SK-N-SH treated with all-trans-retinoic acid at 6 μM for 48 hours (cell line): Measurements from ENCODE around the gene ITCH.
A peak's percentile ranks its signal among the peaks of the same experiment; 100 is the strongest.

Experiments used
- ATAC-seq: fragments of 200-7000 bp; cut with Tn5 transposase; 3 replicates; pipeline ENCODE4 v1.9.1; 2020; ENCODE audit warnings: mild to moderate bottlenecking, moderate library complexity
- ARNTL ChIP-seq: fragments of 450-650 bp; formaldehyde crosslinking; IDR thresholded peaks from 2 replicates; pipeline ENCODE4 v1.5.0; 2020; ENCODE audit warnings: low read depth, mild to moderate bottlenecking, moderate library complexity, borderline replicate concordance
- BACH2 ChIP-seq: fragments of 250-450 bp; sonication (Bioruptor Pico); IDR thresholded peaks from 2 replicates; pipeline ENCODE4 v1.9.0; 2021; ENCODE audit warnings: mild to moderate bottlenecking, borderline replicate concordance
- CSDC2 ChIP-seq: fragments of 250-450 bp; sonication (Bioruptor Pico); IDR thresholded peaks from 2 replicates; pipeline ENCODE4 v1.5.0; 2020; ENCODE audit warnings: mild to moderate bottlenecking, moderate library complexity
- ESRRG ChIP-seq: fragments of 250-450 bp; sonication (Bioruptor Pico); IDR thresholded peaks from 2 replicates; pipeline ENCODE4 v1.6.1; 2021; ENCODE audit warnings: mild to moderate bottlenecking
- GLIS3 ChIP-seq: fragments of 250-450 bp; sonication (Bioruptor Pico); IDR thresholded peaks from 2 replicates; pipeline ENCODE4 v1.5.0; 2020; ENCODE audit warnings: mild to moderate bottlenecking, moderate library complexity
- ISL1 ChIP-seq: fragments of 250-450 bp; sonication (Bioruptor Pico); IDR thresholded peaks from 2 replicates; pipeline ENCODE4 v2.1.2; 2022; ENCODE audit warnings: mild to moderate bottlenecking, moderate library complexity
- OSR1 ChIP-seq: fragments of 250-450 bp; sonication (Bioruptor Pico); IDR thresholded peaks from 2 replicates; pipeline ENCODE4 v1.8.0; 2022; ENCODE audit warnings: moderate library complexity, mild to moderate bottlenecking, inconsistent platforms
- PPARA ChIP-seq: fragments of 250-450 bp; sonication (Bioruptor Pico); IDR thresholded peaks from 2 replicates; pipeline ENCODE4 v1.5.0; 2020; ENCODE audit warnings: mild to moderate bottlenecking, borderline replicate concordance
- RARB ChIP-seq: fragments of 250-450 bp; sonication (Bioruptor Pico); IDR thresholded peaks from 2 replicates; pipeline ENCODE4 v1.8.0; 2021; ENCODE audit warnings: mild to moderate bottlenecking, moderate library complexity
- SNAI2 ChIP-seq: fragments of 250-450 bp; sonication (Bioruptor Pico); IDR thresholded peaks from 2 replicates; pipeline ENCODE4 v1.5.0; 2020; ENCODE audit warnings: mild to moderate bottlenecking, moderate library complexity
- TCF4 ChIP-seq: fragments of 250-450 bp; sonication (Bioruptor Pico); IDR thresholded peaks from 2 replicates; pipeline ENCODE4 v1.8.0; 2021; ENCODE audit warnings: mild to moderate bottlenecking, moderate library complexity, borderline replicate concordance
- TOX ChIP-seq: fragments of 250-450 bp; sonication (Bioruptor Pico); IDR thresholded peaks from 2 replicates; pipeline ENCODE4 v1.8.0; 2021; ENCODE audit warnings: mild to moderate bottlenecking, moderate library complexity, borderline replicate concordance
- ZFP3 ChIP-seq: fragments of 250-450 bp; sonication (Bioruptor Pico); IDR thresholded peaks from 2 replicates; pipeline ENCODE4 v1.5.0; 2020; ENCODE audit warnings: mild to moderate bottlenecking, moderate library complexity
- ZFP30 ChIP-seq: fragments of 450-650 bp; formaldehyde crosslinking; IDR thresholded peaks from 2 replicates; pipeline ENCODE4 v1.5.0; 2022; ENCODE audit warnings: mild to moderate bottlenecking, moderate library complexity
- ZNF565 ChIP-seq: fragments of 450-650 bp; formaldehyde crosslinking; conservative IDR thresholded peaks from 2 replicates; pipeline ENCODE4 v1.5.0; 2020; ENCODE audit warnings: low read depth, mild to moderate bottlenecking, moderate library complexity
- ZNF70 ChIP-seq: fragments of 450-650 bp; formaldehyde crosslinking; IDR thresholded peaks from 2 replicates; pipeline ENCODE4 v1.5.0; 2020; ENCODE audit warnings: mild to moderate bottlenecking, moderate library complexity
- ZNF8 ChIP-seq: fragments of 450-650 bp; formaldehyde crosslinking; IDR thresholded peaks from 2 replicates; pipeline ENCODE4 v1.5.0; 2020; ENCODE audit warnings: mild to moderate bottlenecking, moderate library complexity
- TF ChIP-seq, protein P1 (sequence below): fragments of 250-450 bp; sonication (Bioruptor Pico); IDR thresholded peaks from 2 replicates; pipeline ENCODE4 v1.8.0; 2021; ENCODE audit warnings: low read depth, mild to moderate bottlenecking, moderate library complexity, borderline replicate concordance
- TF ChIP-seq, protein P2 (sequence below): fragments of 250-450 bp; sonication (Bioruptor Pico); IDR thresholded peaks from 2 replicates; pipeline ENCODE4 v1.8.0; 2020; ENCODE audit warnings: mild to moderate bottlenecking, moderate library complexity, borderline replicate concordance
- TF ChIP-seq, protein P3 (sequence below): fragments of 250-450 bp; sonication (Bioruptor Pico); IDR thresholded peaks from 2 replicates; pipeline ENCODE4 v1.5.1; 2021; ENCODE audit warnings: mild to moderate bottlenecking, moderate library complexity
- TF ChIP-seq, protein P4 (sequence below): fragments of 250-450 bp; sonication (Bioruptor Pico); IDR thresholded peaks from 2 replicates; pipeline ENCODE4 v1.5.0; 2020; ENCODE audit warnings: mild to moderate bottlenecking, moderate library complexity

ITCH gene

DNA sequence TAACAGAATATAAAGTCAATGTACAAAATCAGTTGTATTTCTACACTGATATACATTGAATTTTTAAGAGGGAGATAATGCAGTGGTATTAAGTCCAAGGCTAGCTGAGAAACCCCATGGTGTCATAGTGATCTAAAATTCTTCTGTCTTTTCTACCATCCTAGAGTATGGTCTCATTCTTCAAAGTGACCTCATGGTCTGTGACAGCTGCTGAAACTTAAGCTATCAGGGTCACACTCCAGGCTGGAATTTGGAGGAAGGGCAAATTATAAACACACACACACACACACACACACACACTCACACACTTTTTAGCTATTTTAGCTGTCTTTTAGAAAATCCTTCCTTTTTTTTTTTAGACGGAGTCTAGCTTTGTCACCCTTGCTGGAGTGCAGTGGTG is 105.9 kb downstream of the ITCH start:
- TF ChIP-seq ZFP30 (no peak), ESRRG (CRISPR knock-in tag) (no peak), ARNTL (no peak), CSDC2 (CRISPR knock-in tag) (no peak), BACH2 (CRISPR knock-in tag) (no peak), TOX (CRISPR knock-in tag) (no peak), TCF4 (CRISPR knock-in tag) (no peak), ZNF70 (no peak), SNAI2 (CRISPR knock-in tag) (no peak), OSR1 (CRISPR knock-in tag) (no peak), ZFP3 (CRISPR knock-in tag) (no peak), RARB (no peak), PPARA (no peak)
- TF ChIP-seq, protein P1, sequence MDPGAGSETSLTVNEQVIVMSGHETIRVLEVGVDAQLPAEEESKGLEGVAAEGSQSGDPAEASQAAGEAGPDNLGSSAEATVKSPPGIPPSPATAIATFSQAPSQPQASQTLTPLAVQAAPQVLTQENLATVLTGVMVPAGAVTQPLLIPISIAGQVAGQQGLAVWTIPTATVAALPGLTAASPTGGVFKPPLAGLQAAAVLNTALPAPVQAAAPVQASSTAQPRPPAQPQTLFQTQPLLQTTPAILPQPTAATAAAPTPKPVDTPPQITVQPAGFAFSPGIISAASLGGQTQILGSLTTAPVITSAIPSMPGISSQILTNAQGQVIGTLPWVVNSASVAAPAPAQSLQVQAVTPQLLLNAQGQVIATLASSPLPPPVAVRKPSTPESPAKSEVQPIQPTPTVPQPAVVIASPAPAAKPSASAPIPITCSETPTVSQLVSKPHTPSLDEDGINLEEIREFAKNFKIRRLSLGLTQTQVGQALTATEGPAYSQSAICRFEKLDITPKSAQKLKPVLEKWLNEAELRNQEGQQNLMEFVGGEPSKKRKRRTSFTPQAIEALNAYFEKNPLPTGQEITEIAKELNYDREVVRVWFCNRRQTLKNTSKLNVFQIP (CRISPR knock-in tag), result no peak
- TF ChIP-seq, protein P2, sequence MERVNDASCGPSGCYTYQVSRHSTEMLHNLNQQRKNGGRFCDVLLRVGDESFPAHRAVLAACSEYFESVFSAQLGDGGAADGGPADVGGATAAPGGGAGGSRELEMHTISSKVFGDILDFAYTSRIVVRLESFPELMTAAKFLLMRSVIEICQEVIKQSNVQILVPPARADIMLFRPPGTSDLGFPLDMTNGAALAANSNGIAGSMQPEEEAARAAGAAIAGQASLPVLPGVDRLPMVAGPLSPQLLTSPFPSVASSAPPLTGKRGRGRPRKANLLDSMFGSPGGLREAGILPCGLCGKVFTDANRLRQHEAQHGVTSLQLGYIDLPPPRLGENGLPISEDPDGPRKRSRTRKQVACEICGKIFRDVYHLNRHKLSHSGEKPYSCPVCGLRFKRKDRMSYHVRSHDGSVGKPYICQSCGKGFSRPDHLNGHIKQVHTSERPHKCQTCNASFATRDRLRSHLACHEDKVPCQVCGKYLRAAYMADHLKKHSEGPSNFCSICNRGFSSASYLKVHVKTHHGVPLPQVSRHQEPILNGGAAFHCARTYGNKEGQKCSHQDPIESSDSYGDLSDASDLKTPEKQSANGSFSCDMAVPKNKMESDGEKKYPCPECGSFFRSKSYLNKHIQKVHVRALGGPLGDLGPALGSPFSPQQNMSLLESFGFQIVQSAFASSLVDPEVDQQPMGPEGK (CRISPR knock-in tag), result no peak
- TF ChIP-seq, protein P3, sequence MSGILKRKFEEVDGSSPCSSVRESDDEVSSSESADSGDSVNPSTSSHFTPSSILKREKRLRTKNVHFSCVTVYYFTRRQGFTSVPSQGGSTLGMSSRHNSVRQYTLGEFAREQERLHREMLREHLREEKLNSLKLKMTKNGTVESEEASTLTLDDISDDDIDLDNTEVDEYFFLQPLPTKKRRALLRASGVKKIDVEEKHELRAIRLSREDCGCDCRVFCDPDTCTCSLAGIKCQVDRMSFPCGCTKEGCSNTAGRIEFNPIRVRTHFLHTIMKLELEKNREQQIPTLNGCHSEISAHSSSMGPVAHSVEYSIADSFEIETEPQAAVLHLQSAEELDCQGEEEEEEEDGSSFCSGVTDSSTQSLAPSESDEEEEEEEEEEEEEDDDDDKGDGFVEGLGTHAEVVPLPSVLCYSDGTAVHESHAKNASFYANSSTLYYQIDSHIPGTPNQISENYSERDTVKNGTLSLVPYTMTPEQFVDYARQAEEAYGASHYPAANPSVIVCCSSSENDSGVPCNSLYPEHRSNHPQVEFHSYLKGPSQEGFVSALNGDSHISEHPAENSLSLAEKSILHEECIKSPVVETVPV (CRISPR knock-in tag), result no peak
- TF ChIP-seq, protein P4, sequence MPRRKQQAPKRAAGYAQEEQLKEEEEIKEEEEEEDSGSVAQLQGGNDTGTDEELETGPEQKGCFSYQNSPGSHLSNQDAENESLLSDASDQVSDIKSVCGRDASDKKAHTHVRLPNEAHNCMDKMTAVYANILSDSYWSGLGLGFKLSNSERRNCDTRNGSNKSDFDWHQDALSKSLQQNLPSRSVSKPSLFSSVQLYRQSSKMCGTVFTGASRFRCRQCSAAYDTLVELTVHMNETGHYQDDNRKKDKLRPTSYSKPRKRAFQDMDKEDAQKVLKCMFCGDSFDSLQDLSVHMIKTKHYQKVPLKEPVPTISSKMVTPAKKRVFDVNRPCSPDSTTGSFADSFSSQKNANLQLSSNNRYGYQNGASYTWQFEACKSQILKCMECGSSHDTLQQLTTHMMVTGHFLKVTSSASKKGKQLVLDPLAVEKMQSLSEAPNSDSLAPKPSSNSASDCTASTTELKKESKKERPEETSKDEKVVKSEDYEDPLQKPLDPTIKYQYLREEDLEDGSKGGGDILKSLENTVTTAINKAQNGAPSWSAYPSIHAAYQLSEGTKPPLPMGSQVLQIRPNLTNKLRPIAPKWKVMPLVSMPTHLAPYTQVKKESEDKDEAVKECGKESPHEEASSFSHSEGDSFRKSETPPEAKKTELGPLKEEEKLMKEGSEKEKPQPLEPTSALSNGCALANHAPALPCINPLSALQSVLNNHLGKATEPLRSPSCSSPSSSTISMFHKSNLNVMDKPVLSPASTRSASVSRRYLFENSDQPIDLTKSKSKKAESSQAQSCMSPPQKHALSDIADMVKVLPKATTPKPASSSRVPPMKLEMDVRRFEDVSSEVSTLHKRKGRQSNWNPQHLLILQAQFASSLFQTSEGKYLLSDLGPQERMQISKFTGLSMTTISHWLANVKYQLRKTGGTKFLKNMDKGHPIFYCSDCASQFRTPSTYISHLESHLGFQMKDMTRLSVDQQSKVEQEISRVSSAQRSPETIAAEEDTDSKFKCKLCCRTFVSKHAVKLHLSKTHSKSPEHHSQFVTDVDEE, result no peak
- no peak for ATAC-seq

DNA sequence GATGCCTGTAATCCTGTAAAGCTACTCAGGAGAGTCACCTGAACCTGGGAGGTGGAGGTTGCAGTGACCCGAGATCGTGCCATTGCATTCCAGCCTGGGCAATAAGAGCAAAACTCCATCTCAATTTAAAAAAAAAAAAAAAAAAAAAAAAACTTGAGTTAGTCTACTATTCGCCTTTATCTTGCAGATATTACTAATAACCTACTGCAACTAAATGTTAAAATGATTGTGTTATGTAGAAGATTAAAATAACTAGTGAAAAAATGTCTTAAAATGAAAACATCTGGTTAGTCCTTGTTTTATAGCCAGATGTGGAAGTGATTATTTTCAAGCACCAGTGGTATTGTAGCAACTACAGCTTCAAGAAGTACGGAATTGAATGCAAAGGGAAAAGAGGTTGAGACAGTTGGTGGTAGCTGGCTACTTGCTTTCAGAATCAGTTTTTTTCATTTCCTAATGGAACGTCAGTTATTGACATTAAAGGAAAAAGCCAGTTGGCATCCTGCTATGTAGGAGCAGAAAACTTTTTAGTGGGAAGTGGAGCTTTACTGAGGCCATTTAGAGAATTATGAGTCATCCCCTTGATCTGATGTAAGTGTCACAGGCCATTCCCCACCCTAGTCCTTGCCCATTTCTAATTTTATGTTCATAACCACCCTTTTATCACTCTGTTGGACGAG is 109.3 kb downstream of the ITCH start:
- TF ChIP-seq GLIS3 (CRISPR knock-in tag), result no peak
- ATAC-seq, result peak; percentile 42

DNA sequence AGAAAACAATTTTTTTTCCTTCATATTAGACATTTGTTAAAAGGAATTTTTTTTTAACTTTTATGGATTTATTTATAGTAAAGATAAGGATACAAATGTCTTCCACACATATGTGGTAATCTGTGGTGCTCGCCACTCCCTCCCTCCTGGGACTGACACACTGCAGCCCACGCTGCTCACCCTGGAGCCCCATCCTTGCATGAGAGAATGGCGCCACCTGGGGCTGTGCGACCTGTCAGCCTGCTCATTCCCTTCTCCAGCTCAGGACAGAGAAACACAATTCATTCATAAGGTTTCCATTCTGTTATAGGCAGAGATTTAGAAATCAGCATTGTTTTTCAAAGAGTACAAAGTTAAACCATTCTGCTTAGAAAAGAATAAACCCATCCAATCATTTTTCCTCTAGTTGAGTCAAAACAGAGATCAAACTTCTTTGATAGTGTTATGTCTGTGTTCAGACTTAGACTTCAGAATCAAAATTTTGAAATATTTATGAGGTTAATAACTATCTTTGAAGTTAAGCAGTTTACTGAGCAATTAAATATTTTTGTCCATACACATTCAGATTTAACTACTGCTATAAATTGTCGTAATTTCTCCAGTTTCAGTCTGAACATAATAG is 110.3 kb downstream of the ITCH start:
- ATAC-seq, result peak; percentile 93
- TF ChIP-seq TCF4 (CRISPR knock-in tag) (no peak), BACH2 (CRISPR knock-in tag) (no peak), ZNF70 (no peak), PPARA (no peak), RARB (no peak), CSDC2 (CRISPR knock-in tag) (no peak), ZFP3 (CRISPR knock-in tag) (no peak), ISL1 (CRISPR knock-in tag) (no peak), TOX (CRISPR knock-in tag) (no peak), ZNF8 (CRISPR knock-in tag) (no peak), ZNF565 (CRISPR knock-in tag) (no peak), ZFP30 (no peak), OSR1 (CRISPR knock-in tag) (no peak)
- TF ChIP-seq, protein P4, result no peak
- TF ChIP-seq, protein P3 (CRISPR knock-in tag), result no peak
- TF ChIP-seq, protein P1 (CRISPR knock-in tag), result no peak
